GM12878 (cell line): ENCODE results near the gene DIP2B.

ENCODE experiments used
- BCL11A ChIP-seq: IDR thresholded peaks from 2 replicates; pipeline ENCODE4 v1.6.1; 2011; ENCODE audit warnings: low read depth, low read length
- BHLHE40 ChIP-seq, 2 experiments: fragments of 450-650 bp in 1 of 2; IDR thresholded peaks; 2 replicates each; pipeline ENCODE4 v1.6.1; 2011 to 2017; ENCODE audit warnings: low read depth in 2 of 2, borderline replicate concordance in 1 of 2, improper control_type of control experiment in 1 of 2, low read length in 1 of 2, mild to moderate bottlenecking in 1 of 2
- FOXK2 ChIP-seq: fragments of 450-650 bp; IDR thresholded peaks from 2 replicates; pipeline ENCODE4 v1.6.1; 2017; ENCODE audit warnings: mild to moderate bottlenecking, moderate library complexity
- HDAC6 ChIP-seq: fragments of 200-600 bp; sonication (generic); IDR thresholded peaks from one replicate; pipeline ENCODE4 v1.8.0; 2017; ENCODE audit warnings: antibody characterized with exemption; ENCODE audit not compliant: unreplicated experiment
- IKZF2 ChIP-seq, 2 experiments: fragments of 450-650 bp; IDR thresholded peaks; 2 replicates each; pipeline ENCODE4 v1.6.1; 2017; ENCODE audit warnings: mild to moderate bottlenecking in 2 of 2, moderate library complexity in 2 of 2
- POLR2A ChIP-seq: IDR thresholded peaks from 2 replicates; pipeline ENCODE4 v1.6.1; 2011; ENCODE audit warnings: low read depth, mild to moderate bottlenecking, low read length
- TARDBP ChIP-seq: IDR thresholded peaks from 2 replicates; pipeline ENCODE4 v1.6.1; 2016; ENCODE audit warnings: borderline replicate concordance
- TCF12 ChIP-seq: IDR thresholded peaks from 2 replicates; pipeline ENCODE4 v1.6.1; 2011; ENCODE audit warnings: low read depth, mild to moderate bottlenecking, low read length
- WRNIP1 ChIP-seq: IDR thresholded peaks from 2 replicates; pipeline ENCODE4 v1.6.1; 2011; ENCODE audit warnings: low read depth, low read length, improper control_type of control experiment, borderline replicate concordance
- ZZZ3 ChIP-seq: IDR thresholded peaks from 2 replicates; pipeline ENCODE4 v1.6.1; 2011; ENCODE audit warnings: low read depth; ENCODE audit not compliant: control insufficient read depth, insufficient read length
- TF ChIP-seq, protein P1 (sequence below): IDR thresholded peaks from 2 replicates; pipeline ENCODE4 v1.6.1; 2012; ENCODE audit warnings: mild to moderate bottlenecking, low read depth, low read length
- TF ChIP-seq, protein P2 (sequence below), 3 experiments: IDR thresholded peaks in 2 of 3; conservative IDR thresholded peaks in 1 of 3; 2 replicates each; pipeline ENCODE4 v1.5.1; 2011; ENCODE audit warnings: low read depth in 3 of 3, low read length in 3 of 3, mild to moderate bottlenecking in 3 of 3, control low read depth in 2 of 3, moderate library complexity in 2 of 3, inconsistent platforms in 1 of 3, mixed read lengths in 1 of 3; ENCODE audit not compliant: control insufficient read depth in 2 of 3, insufficient read depth in 1 of 3; ENCODE audit errors: extremely low read depth in 1 of 3
- TF ChIP-seq, protein P3 (sequence below): IDR thresholded peaks from 2 replicates; pipeline ENCODE4 v1.6.1; 2011; ENCODE audit warnings: borderline replicate concordance, low read depth, mild to moderate bottlenecking, moderate library complexity, mixed read lengths, low read length; ENCODE audit not compliant: insufficient read depth; ENCODE audit errors: extremely low read length
- TF ChIP-seq, protein P4 (sequence below): IDR thresholded peaks from 2 replicates; pipeline ENCODE4 v1.6.1; 2012; ENCODE audit warnings: low read depth, low read length, improper control_type of control experiment

GRCh38 chr12:50564948-50565297 is 60.1 kb downstream of the DIP2B start:
- TF ChIP-seq, protein P1, sequence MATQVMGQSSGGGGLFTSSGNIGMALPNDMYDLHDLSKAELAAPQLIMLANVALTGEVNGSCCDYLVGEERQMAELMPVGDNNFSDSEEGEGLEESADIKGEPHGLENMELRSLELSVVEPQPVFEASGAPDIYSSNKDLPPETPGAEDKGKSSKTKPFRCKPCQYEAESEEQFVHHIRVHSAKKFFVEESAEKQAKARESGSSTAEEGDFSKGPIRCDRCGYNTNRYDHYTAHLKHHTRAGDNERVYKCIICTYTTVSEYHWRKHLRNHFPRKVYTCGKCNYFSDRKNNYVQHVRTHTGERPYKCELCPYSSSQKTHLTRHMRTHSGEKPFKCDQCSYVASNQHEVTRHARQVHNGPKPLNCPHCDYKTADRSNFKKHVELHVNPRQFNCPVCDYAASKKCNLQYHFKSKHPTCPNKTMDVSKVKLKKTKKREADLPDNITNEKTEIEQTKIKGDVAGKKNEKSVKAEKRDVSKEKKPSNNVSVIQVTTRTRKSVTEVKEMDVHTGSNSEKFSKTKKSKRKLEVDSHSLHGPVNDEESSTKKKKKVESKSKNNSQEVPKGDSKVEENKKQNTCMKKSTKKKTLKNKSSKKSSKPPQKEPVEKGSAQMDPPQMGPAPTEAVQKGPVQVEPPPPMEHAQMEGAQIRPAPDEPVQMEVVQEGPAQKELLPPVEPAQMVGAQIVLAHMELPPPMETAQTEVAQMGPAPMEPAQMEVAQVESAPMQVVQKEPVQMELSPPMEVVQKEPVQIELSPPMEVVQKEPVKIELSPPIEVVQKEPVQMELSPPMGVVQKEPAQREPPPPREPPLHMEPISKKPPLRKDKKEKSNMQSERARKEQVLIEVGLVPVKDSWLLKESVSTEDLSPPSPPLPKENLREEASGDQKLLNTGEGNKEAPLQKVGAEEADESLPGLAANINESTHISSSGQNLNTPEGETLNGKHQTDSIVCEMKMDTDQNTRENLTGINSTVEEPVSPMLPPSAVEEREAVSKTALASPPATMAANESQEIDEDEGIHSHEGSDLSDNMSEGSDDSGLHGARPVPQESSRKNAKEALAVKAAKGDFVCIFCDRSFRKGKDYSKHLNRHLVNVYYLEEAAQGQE = no peak
- TF ChIP-seq ZZZ3 = no peak
- TF ChIP-seq, protein P2, sequence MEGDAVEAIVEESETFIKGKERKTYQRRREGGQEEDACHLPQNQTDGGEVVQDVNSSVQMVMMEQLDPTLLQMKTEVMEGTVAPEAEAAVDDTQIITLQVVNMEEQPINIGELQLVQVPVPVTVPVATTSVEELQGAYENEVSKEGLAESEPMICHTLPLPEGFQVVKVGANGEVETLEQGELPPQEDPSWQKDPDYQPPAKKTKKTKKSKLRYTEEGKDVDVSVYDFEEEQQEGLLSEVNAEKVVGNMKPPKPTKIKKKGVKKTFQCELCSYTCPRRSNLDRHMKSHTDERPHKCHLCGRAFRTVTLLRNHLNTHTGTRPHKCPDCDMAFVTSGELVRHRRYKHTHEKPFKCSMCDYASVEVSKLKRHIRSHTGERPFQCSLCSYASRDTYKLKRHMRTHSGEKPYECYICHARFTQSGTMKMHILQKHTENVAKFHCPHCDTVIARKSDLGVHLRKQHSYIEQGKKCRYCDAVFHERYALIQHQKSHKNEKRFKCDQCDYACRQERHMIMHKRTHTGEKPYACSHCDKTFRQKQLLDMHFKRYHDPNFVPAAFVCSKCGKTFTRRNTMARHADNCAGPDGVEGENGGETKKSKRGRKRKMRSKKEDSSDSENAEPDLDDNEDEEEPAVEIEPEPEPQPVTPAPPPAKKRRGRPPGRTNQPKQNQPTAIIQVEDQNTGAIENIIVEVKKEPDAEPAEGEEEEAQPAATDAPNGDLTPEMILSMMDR (IDR thresholded peaks at IDR 0.05 in 2 of 3, conservative IDR thresholded peaks at IDR 0.05 in 1 of 3; ENCODE audit: control insufficient read depth in 2 of 3, extremely low read depth in 1 of 3, insufficient read depth in 1 of 3, low read depth in 3 of 3, low read length in 3 of 3) = no peak
- no peak for TF ChIP-seq IKZF2 (IDR thresholded peaks at IDR 0.05)
- TF ChIP-seq, protein P3, sequence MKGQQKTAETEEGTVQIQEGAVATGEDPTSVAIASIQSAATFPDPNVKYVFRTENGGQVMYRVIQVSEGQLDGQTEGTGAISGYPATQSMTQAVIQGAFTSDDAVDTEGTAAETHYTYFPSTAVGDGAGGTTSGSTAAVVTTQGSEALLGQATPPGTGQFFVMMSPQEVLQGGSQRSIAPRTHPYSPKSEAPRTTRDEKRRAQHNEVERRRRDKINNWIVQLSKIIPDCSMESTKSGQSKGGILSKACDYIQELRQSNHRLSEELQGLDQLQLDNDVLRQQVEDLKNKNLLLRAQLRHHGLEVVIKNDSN = no peak
- no peak for TF ChIP-seq FOXK2
- TF ChIP-seq BHLHE40 (IDR thresholded peaks at IDR 0.05; ENCODE audit: borderline replicate concordance in 1 of 2, low read depth in 2 of 2, low read length in 1 of 2) = no peak
- no peak for TF ChIP-seq TCF12
- no peak for TF ChIP-seq BCL11A
- no peak for TF ChIP-seq TARDBP
- TF ChIP-seq, protein P4, sequence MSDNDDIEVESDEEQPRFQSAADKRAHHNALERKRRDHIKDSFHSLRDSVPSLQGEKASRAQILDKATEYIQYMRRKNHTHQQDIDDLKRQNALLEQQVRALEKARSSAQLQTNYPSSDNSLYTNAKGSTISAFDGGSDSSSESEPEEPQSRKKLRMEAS = no peak
- TF ChIP-seq POLR2A = no peak
- no peak for TF ChIP-seq WRNIP1
- TF ChIP-seq HDAC6 = no peak
